ENCODE results near the gene CDH1. TPM values are rescaled to one million over a fixed set of nuclear protein-coding genes. Genes with fewer than 3 reads are reported as not detected.

The CDH1 gene
- 1 to 10 TPM; 4.5 to 9.1 TPM for total RNA-seq

DNA sequence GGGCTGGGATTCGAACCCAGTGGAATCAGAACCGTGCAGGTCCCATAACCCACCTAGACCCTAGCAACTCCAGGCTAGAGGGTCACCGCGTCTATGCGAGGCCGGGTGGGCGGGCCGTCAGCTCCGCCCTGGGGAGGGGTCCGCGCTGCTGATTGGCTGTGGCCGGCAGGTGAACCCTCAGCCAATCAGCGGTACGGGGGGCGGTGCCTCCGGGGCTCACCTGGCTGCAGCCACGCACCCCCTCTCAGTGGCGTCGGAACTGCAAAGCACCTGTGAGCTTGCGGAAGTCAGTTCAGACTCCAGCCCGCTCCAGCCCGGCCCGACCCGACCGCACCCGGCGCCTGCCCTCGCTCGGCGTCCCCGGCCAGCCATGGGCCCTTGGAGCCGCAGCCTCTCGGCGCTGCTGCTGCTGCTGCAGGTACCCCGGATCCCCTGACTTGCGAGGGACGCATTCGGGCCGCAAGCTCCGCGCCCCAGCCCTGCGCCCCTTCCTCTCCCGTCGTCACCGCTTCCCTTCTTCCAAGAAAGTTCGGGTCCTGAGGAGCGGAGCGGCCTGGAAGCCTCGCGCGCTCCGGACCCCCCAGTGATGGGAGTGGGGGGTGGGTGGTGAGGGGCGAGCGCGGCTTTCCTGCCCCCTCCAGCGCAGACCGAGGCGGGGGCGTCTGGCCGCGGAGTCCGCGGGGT lies at the start of gene CDH1:
Gene CDH1, plus strand, starts transcription at position 247 of the 684 bp plus-strand sequence. Its CDS starts 124 bp downstream, at position 371.
- ChIA-PET CTCF (interaction anchor here (0.6 kb wide), 1 partner anchor 41 kb away, joined by 3 read pairs; no protein-coding TSS in a partner anchor), POLR2A (no interaction called here)
- Mint-ChIP-seq H3K27ac (no peak within 1 kb of the TSS), H3K4me3 (peak within 1 kb of the TSS; percentile 50), H3K36me3 (ENCODE audit: low read depth) (no peaks in the 10 kb centered on the region), H3K4me1 (peaks cover 12% of the 10 kb centered on the region), H3K27me3 (peaks cover 23% of the 10 kb centered on the region), H3K9me3 (ENCODE audit: low read depth) (no peaks in the 10 kb centered on the region)
- intact Hi-C loops (cut with DNase I, micrococcal nuclease): no loop called here
- DNase-seq (peak; percentile 52), ATAC-seq (peak; percentile 66)

GRCh38 chr16:68689921-68690320 lies 47.2 kb upstream of the CDH1 start:
- intact Hi-C loops (cut with DNase I, micrococcal nuclease): no loop called here
- POLR2A ChIA-PET: no interaction called here
- Mint-ChIP-seq H3K9me3 (ENCODE audit: low read depth) (no peaks in the 10 kb centered on the region), H3K4me1 (no peaks in the 10 kb centered on the region), H3K36me3 (ENCODE audit: low read depth) (no peaks in the 10 kb centered on the region), H3K4me3 (no peak overlapping the region), H3K27me3 (peaks cover 2% of the 10 kb centered on the region), H3K27ac (no peak overlapping the region)
- CTCF ChIA-PET: no interaction called here
- DNase-seq: no peak
- no peak for ATAC-seq

GRCh38 chr16:68695575-68695974 lies 41.5 kb upstream of the CDH1 start:
- POLR2A ChIA-PET: no interaction called here
- CTCF ChIA-PET: interaction anchor here (1.0 kb wide), 1 partner anchor 104 kb away, joined by 4 read pairs; no protein-coding TSS in a partner anchor

DNA sequence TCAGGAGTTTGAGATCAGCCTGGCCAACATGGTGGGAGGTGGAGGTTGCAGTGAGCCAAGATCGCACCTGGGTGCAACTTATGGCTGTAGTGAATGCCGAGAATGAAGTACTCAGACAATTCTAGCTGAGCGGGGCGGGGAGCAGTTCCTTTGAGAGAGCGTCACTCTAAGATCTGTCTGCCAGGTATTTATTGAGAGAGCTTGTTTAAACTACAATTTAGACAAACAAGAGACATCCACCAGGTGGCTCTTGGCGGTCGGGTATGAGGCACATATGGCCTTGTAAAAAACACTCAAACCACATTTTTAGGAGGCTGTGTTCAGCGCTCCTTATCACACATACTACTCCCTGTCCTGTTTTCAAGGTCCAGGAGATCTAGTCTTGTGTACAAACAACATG lies 40.6 kb upstream of the CDH1 start:
- Mint-ChIP-seq H3K27ac (no peak overlapping the region), H3K4me3 (no peak overlapping the region), H3K9me3 (ENCODE audit: low read depth) (no peaks in the 10 kb centered on the region), H3K36me3 (ENCODE audit: low read depth) (no peaks in the 10 kb centered on the region), H3K4me1 (no peaks in the 10 kb centered on the region), H3K27me3 (peaks cover 2% of the 10 kb centered on the region)
- CTCF ChIA-PET: interaction anchor here (0.8 to 8.9 kb wide), 4 partner anchors 40 to 1232 kb away, joined by 3 to 62 read pairs (median 4); no protein-coding TSS in a partner anchor
- DNase-seq: no peak
- intact Hi-C loops (cut with DNase I, micrococcal nuclease): no loop called here
- POLR2A ChIA-PET: no interaction called here
- ATAC-seq: no peak

More at GRCh38 chr16:68695575-68695974, 41.5 kb upstream of the CDH1 start:
- Mint-ChIP-seq H3K4me1 (no peaks in the 10 kb centered on the region), H3K27ac (no peak overlapping the region), H3K9me3 (ENCODE audit: low read depth) (no peaks in the 10 kb centered on the region), H3K27me3 (peaks cover 2% of the 10 kb centered on the region), H3K4me3 (no peak overlapping the region), H3K36me3 (ENCODE audit: low read depth) (no peaks in the 10 kb centered on the region)
- no peak for DNase-seq
- no peak for ATAC-seq
- intact Hi-C loops (cut with DNase I, micrococcal nuclease): no loop called here

GRCh38 chr16:68698091-68698490 lies 39.0 kb upstream of the CDH1 start:
- Mint-ChIP-seq H3K4me1 (no peaks in the 10 kb centered on the region), H3K9me3 (ENCODE audit: low read depth) (no peaks in the 10 kb centered on the region), H3K27me3 (peaks cover 2% of the 10 kb centered on the region), H3K27ac (no peak overlapping the region), H3K36me3 (ENCODE audit: low read depth) (no peaks in the 10 kb centered on the region), H3K4me3 (no peak overlapping the region)
- ChIA-PET POLR2A (no interaction called here), CTCF (interaction anchor here (0.6 to 8.9 kb wide), 4 partner anchors 33 to 170 kb away, joined by 3 to 62 read pairs (median 4); no protein-coding TSS in a partner anchor)
- intact Hi-C loops (cut with DNase I, micrococcal nuclease): no loop called here
- ATAC-seq: no peak
- no peak for DNase-seq

DNA sequence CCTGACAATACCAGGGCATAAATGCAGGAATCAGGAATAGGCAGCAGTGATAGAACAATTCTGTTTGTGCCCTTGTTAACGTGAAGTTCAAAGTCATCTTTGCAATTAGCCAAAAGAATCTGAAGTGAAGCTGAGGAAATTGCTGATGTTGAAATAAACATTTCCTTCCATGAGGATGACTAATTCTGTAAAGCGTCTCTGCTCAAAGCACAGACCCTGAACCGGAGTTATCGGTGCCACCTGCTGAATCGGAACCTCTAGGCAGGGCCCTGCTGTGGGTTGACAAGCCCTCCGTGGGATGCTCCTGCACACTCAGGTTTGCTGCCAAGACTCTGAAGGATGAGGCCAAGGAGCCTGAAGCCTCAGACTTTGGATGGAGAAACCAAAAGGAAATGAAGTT lies 37.0 kb upstream of the CDH1 start:
- ChIA-PET CTCF (interaction anchor here (0.6 to 8.9 kb wide), 4 partner anchors 39 to 110 kb away, joined by 3 to 62 read pairs (median 6); no protein-coding TSS in a partner anchor), POLR2A (no interaction called here)
- DNase-seq (no peak), ATAC-seq (no peak)
- Mint-ChIP-seq H3K4me1 (peaks cover 5% of the 10 kb centered on the region), H3K27me3 (peaks cover 3% of the 10 kb centered on the region), H3K27ac (no peak overlapping the region), H3K36me3 (ENCODE audit: low read depth) (no peaks in the 10 kb centered on the region), H3K9me3 (ENCODE audit: low read depth) (no peaks in the 10 kb centered on the region), H3K4me3 (no peak overlapping the region)
- intact Hi-C loops (cut with DNase I, micrococcal nuclease): loop anchor here (5.0 to 10.0 kb wide), 3 partner anchors 55 to 405 kb away; partner anchors contain the start of gene HAS3 (in 1 of the 2)

DNA sequence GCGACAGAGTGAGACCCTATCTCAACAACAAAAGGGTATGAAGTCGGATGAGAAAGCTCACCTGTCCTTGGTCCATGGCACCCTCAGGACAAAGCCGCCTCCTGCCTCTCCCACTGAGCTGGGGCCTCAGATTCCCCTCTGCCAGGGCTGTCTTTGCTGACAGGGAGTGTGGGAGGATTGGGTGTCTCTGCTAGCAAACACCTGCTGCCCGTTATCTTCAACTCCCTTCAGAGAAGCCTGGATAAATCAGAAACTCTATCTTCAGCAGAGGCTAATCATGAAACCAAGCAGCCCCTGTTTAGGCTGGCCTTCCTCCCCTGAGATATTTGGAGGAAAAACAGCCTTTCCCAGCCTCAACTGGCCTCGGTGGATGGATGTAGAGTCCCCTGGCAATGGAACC lies 36.3 kb upstream of the CDH1 start:
- intact Hi-C loops (cut with DNase I, micrococcal nuclease): loop anchor here (5.0 to 10.0 kb wide), 3 partner anchors 54 to 404 kb away; partner anchors contain the start of gene HAS3 (in 1 of the 2)
- Mint-ChIP-seq H3K27ac (no peak overlapping the region), H3K4me1 (peaks cover 5% of the 10 kb centered on the region), H3K27me3 (peaks cover 3% of the 10 kb centered on the region), H3K36me3 (ENCODE audit: low read depth) (no peaks in the 10 kb centered on the region), H3K4me3 (no peak overlapping the region), H3K9me3 (ENCODE audit: low read depth) (no peaks in the 10 kb centered on the region)
- DNase-seq (no peak), ATAC-seq (no peak)
- ChIA-PET CTCF (interaction anchor here (0.6 to 8.9 kb wide), 4 partner anchors 38 to 110 kb away, joined by 3 to 62 read pairs (median 6); no protein-coding TSS in a partner anchor), POLR2A (no interaction called here)

- ChIA-PET POLR2A (no interaction called here), CTCF (interaction anchor here (8.9 kb wide), 1 partner anchor 97 kb away, joined by 62 read pairs; no protein-coding TSS in a partner anchor)
- intact Hi-C loops (cut with DNase I, micrococcal nuclease): loop anchor here (1.0 to 10.0 kb wide), 6 partner anchors 50 to 400 kb away; partner anchors contain the start of genes HAS3 (in 1 of the 2) and TANGO6 (in 1 of the 2)
- peaks cover 5% of the 10 kb centered on the region for H3K4me1 Mint-ChIP-seq
- no peaks in the 10 kb centered on the region for H3K9me3 Mint-ChIP-seq (ENCODE audit: low read depth)
- H3K36me3 Mint-ChIP-seq (ENCODE audit: low read depth): no peaks in the 10 kb centered on the region
- DNase-seq (peak; percentile 83), ATAC-seq (peak; percentile 91)
- peak overlapping the region; percentile 39 for H3K27ac Mint-ChIP-seq
- H3K4me3 Mint-ChIP-seq: no peak overlapping the region
- H3K27me3 Mint-ChIP-seq: peaks cover 3% of the 10 kb centered on the region
Measured at GRCh38 chr16:68704232-68704867, 32.7 kb upstream of the CDH1 start.

DNA sequence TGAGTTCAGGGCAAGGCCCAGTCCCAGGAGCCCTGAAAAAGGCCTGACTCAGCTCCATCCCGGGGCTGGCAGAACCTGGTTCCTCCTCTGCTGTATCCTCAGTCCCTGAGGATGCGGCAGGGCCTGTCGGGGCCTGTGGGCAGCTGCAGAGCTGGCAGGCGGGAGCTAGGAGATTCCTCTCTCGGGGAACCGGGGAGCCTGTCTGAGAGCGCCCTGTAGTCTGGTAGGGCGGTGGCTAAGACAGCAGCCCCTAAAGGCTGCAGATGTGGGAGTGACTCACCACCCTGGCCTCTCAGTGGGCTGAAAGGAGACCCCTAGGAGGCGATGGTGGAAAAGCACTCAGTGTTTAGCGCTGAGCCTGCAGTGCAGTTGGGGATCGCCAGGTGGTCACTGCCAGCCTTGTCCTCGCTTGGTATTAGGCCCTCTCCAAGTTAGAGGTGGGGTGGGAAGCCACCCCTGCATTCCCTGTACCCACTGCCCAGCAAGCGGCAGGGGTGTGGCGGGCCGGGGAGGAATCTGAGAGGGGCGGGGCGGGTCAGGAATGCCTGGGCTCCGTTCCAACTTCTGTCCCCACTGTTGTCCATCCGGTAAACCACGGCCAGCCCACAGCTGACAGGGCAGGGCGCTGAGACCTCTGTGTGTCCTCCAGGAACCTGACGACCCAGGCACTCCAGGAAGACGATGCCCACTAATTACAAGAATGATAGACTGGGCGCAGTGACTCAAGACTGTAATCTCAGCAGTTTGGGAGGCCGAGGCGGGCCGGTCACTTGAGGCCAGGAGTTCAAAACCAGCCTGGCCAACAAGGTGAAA lies 29.5 kb upstream of the CDH1 start:
- H3K27me3 Mint-ChIP-seq: peaks cover 11% of the 10 kb centered on the region
- H3K27ac Mint-ChIP-seq: no peak overlapping the region
- ATAC-seq (no peak), DNase-seq (no peak)
- peaks cover 16% of the 10 kb centered on the region for H3K4me1 Mint-ChIP-seq
- intact Hi-C loops (cut with DNase I, micrococcal nuclease): loop anchor here (10.0 kb wide), 2 partner anchors 47 to 397 kb away; partner anchors contain the start of gene HAS3 (in 1 of the 2)
- no peaks in the 10 kb centered on the region for H3K9me3 Mint-ChIP-seq (ENCODE audit: low read depth)
- no peak overlapping the region for H3K4me3 Mint-ChIP-seq
- CTCF ChIA-PET: interaction anchor here (0.6 to 1.2 kb wide), 3 partner anchors 93 to 288 kb away, joined by 3 to 4 read pairs (median 3); no protein-coding TSS in a partner anchor
- POLR2A ChIA-PET: no interaction called here
- no peaks in the 10 kb centered on the region for H3K36me3 Mint-ChIP-seq (ENCODE audit: low read depth)

- H3K4me3 Mint-ChIP-seq: no peak overlapping the region
- H3K27ac Mint-ChIP-seq: no peak overlapping the region
- ChIA-PET POLR2A (no interaction called here), CTCF (no interaction called here)
- DNase-seq (no peak), ATAC-seq (no peak)
- H3K27me3 Mint-ChIP-seq: peaks cover 14% of the 10 kb centered on the region
- intact Hi-C loops (cut with DNase I, micrococcal nuclease): no loop called here
- H3K4me1 Mint-ChIP-seq: peaks cover 11% of the 10 kb centered on the region
- H3K36me3 Mint-ChIP-seq (ENCODE audit: low read depth): no peaks in the 10 kb centered on the region
- no peaks in the 10 kb centered on the region for H3K9me3 Mint-ChIP-seq (ENCODE audit: low read depth)
Measured at GRCh38 chr16:68710211-68710610, 26.9 kb upstream of the CDH1 start.
